H9 (cell line): ENCODE results near the gene MTG2. TPM values are rescaled to one million over a fixed set of nuclear protein-coding genes. Genes with fewer than 3 reads are reported as not detected.
A peak's percentile ranks its signal among the peaks of the same experiment; 100 is the strongest.

Source experiments
- DNase-seq: peaks from one replicate; pipeline ENCODE4 v3.0.0-alpha.2; 2017
- H2AFZ ChIP-seq: one replicate; pipeline ENCODE4 v1.6.1; 2013; ENCODE audit warnings: mild to moderate bottlenecking, low read length, control low read depth, moderate library complexity
- H2AK5ac ChIP-seq: 2 replicates; pipeline ENCODE4 v1.6.1; 2013; ENCODE audit warnings: low read length, control low read depth, mixed read lengths; ENCODE audit not compliant: insufficient read length
- H2BK120ac ChIP-seq: one replicate; pipeline ENCODE4 v1.6.1; 2013; ENCODE audit warnings: low read depth, mild to moderate bottlenecking, low read length, control low read depth, inconsistent platforms; ENCODE audit not compliant: poor library complexity, severe bottlenecking
- H2BK12ac ChIP-seq: 2 replicates; pipeline ENCODE4 v1.6.1; 2013; ENCODE audit warnings: low read length, control low read depth, mixed read lengths, low read depth; ENCODE audit not compliant: insufficient read length
- H2BK15ac ChIP-seq: 2 replicates; pipeline ENCODE4 v1.6.1; 2013; ENCODE audit warnings: low read depth, low read length, control low read depth
- H2BK20ac ChIP-seq: one replicate; pipeline ENCODE4 v1.6.1; 2013; ENCODE audit warnings: low read depth, mild to moderate bottlenecking, low read length, control low read depth, inconsistent platforms; ENCODE audit not compliant: poor library complexity, severe bottlenecking
- H2BK5ac ChIP-seq: 2 replicates; pipeline ENCODE4 v1.6.1; 2013; ENCODE audit warnings: low read length, control low read depth, mixed read lengths; ENCODE audit not compliant: insufficient read length
- H3K14ac ChIP-seq: 2 replicates; pipeline ENCODE4 v1.6.1; 2013; ENCODE audit warnings: low read length, control low read depth; ENCODE audit not compliant: insufficient read depth
- H3K18ac ChIP-seq: 2 replicates; pipeline ENCODE4 v1.6.1; 2013; ENCODE audit warnings: low read depth, mild to moderate bottlenecking, mixed read lengths, low read length, control low read depth; ENCODE audit not compliant: insufficient read length
- H3K23ac ChIP-seq: 2 replicates; pipeline ENCODE4 v1.6.1; 2013; ENCODE audit warnings: low read length, control low read depth, mixed read lengths, low read depth; ENCODE audit not compliant: insufficient read length
- H3K23me2 ChIP-seq: 2 replicates; pipeline ENCODE4 v1.6.1; 2013; ENCODE audit warnings: low read depth, mild to moderate bottlenecking, mixed read lengths, low read length, control low read depth; ENCODE audit not compliant: insufficient read length, poor library complexity, severe bottlenecking
- H3K27ac ChIP-seq: 2 replicates; pipeline ENCODE4 v1.5.1; 2013; ENCODE audit warnings: low read length, control low read depth, mixed read lengths, low read depth; ENCODE audit not compliant: insufficient read length
- H3K27me3 ChIP-seq: 2 replicates; pipeline ENCODE4 v1.6.1; 2013; ENCODE audit warnings: low read length, control low read depth, inconsistent platforms; ENCODE audit not compliant: insufficient read depth
- H3K4ac ChIP-seq: 2 replicates; pipeline ENCODE4 v1.6.1; 2013; ENCODE audit warnings: low read depth, mild to moderate bottlenecking, control low read depth, inconsistent platforms, low read length, moderate library complexity
- H3K4me1 ChIP-seq: 2 replicates; pipeline ENCODE4 v1.6.1; 2013; ENCODE audit warnings: low read length, control low read depth, inconsistent platforms; ENCODE audit not compliant: insufficient read depth
- H3K4me2 ChIP-seq: 2 replicates; pipeline ENCODE4 v1.6.1; 2013; ENCODE audit warnings: low read length, control low read depth, mixed read lengths; ENCODE audit not compliant: insufficient read length, insufficient read depth
- H3K56ac ChIP-seq: 2 replicates; pipeline ENCODE4 v1.6.1; 2013; ENCODE audit warnings: low read depth, mild to moderate bottlenecking, mixed read lengths, low read length, control low read depth; ENCODE audit not compliant: insufficient read length
- H3K79me1 ChIP-seq: 2 replicates; pipeline ENCODE4 v1.6.1; 2013; ENCODE audit warnings: low read depth, mild to moderate bottlenecking, moderate library complexity, low read length, control low read depth, inconsistent platforms; ENCODE audit not compliant: insufficient read depth, poor library complexity, severe bottlenecking
- H3K79me2 ChIP-seq: 2 replicates; pipeline ENCODE4 v1.6.1; 2013; ENCODE audit warnings: low read length, control low read depth, inconsistent platforms; ENCODE audit not compliant: insufficient read depth
- H3K9ac ChIP-seq: 2 replicates; pipeline ENCODE4 v1.6.1; 2013; ENCODE audit warnings: low read length, control low read depth, mixed read lengths; ENCODE audit not compliant: insufficient read length; ENCODE audit errors: extremely low read depth
- H3K9me3 ChIP-seq: one replicate; pipeline ENCODE4 v1.6.1; 2013; ENCODE audit warnings: low read depth, low read length, inconsistent platforms; ENCODE audit not compliant: control insufficient read depth
- H3T11ph ChIP-seq: one replicate; pipeline ENCODE4 v1.6.1; 2013; ENCODE audit warnings: mild to moderate bottlenecking, low read length, control low read depth, inconsistent platforms
- H4K20me1 ChIP-seq: one replicate; pipeline ENCODE4 v1.6.1; 2013; ENCODE audit not compliant: control insufficient read depth, insufficient read length, insufficient read depth
- H4K5ac ChIP-seq: 2 replicates; pipeline ENCODE4 v1.6.1; 2013; ENCODE audit warnings: low read depth, mild to moderate bottlenecking, mixed read lengths, low read length, control low read depth; ENCODE audit not compliant: insufficient read length
- H4K8ac ChIP-seq: replicated peaks from 2 replicates; pipeline ENCODE4 v1.6.1; 2013; ENCODE audit warnings: low read length, control low read depth, mixed read lengths, low read depth; ENCODE audit not compliant: insufficient read length
- H4K91ac ChIP-seq: 2 replicates; pipeline ENCODE4 v1.6.1; 2013; ENCODE audit warnings: low read depth, mild to moderate bottlenecking, moderate library complexity, mixed read lengths, low read length, control low read depth; ENCODE audit not compliant: insufficient read length
- H3K27ac Mint-ChIP-seq, 3 experiments: 2 replicates in 2 of 3; 3 replicates in 1 of 3; pipeline ENCODE4 v1.8.0; 2020 to 2021; ENCODE audit warnings: mixed read lengths in 3 of 3, mild to moderate bottlenecking in 1 of 3, moderate library complexity in 1 of 3
- H3K27me3 Mint-ChIP-seq: 2 replicates; pipeline ENCODE4 v1.8.0; 2021; ENCODE audit warnings: low read depth, mild to moderate bottlenecking, moderate library complexity, mixed read lengths
- H3K36me3 Mint-ChIP-seq, 3 experiments: 2 replicates in 2 of 3; 3 replicates in 1 of 3; pipeline ENCODE4 v1.8.0; 2020 to 2021; ENCODE audit warnings: low read depth in 3 of 3, mixed read lengths in 3 of 3; ENCODE audit not compliant: insufficient read depth in 1 of 3
- H3K4me1 Mint-ChIP-seq, 2 experiments: 2 replicates each; pipeline ENCODE4 v1.8.0; 2020; ENCODE audit warnings: mixed read lengths in 2 of 2
- H3K4me3 Mint-ChIP-seq, 2 experiments: 2 replicates in 1 of 2; 3 replicates in 1 of 2; pipeline ENCODE4 v1.8.0; 2020 to 2021; ENCODE audit warnings: mild to moderate bottlenecking in 2 of 2, mixed read lengths in 2 of 2, moderate library complexity in 1 of 2
- H3K9me3 Mint-ChIP-seq, 2 experiments: 2 replicates in 1 of 2; 3 replicates in 1 of 2; pipeline ENCODE4 v1.8.0; 2020; ENCODE audit warnings: mild to moderate bottlenecking in 2 of 2, mixed read lengths in 2 of 2, moderate library complexity in 1 of 2
- CTCF ChIP-seq: fragments of 200-600 bp; sonication (generic); conservative IDR thresholded peaks from 3 replicates; pipeline ENCODE4 v1.8.0; 2021; ENCODE audit warnings: antibody characterized with exemption, mild to moderate bottlenecking
- WGBS: extraction: QIAGEN DNeasy Blood & Tissue Kit; methylation state at CpG from one replicate; pipeline ENCODE4 v1.1.7; 2013; ENCODE audit warnings: missing lambda C conversion rate, low lambda C conversion rate, mixed read lengths; ENCODE audit not compliant: insufficient read length; ENCODE audit errors: extremely low coverage; 5-methylcytosine and 5-hydroxymethylcytosine counted together
- total RNA-seq: library from RNA; stranded (reverse); gene quantifications from 2 replicates; pipeline ENCODE4 v1.2.1, GENCODE V29; 2021

The MTG2 gene
- total RNA-seq, 1 experiment from 2014 or later = 25.1 TPM

GRCh38 chr20:62175711-62176110 lies 7.1 kb upstream of the MTG2 start:
- H3K4me1 Mint-ChIP-seq = no peaks in the 10 kb centered on the region

More at GRCh38 chr20:62175711-62176110, 7.1 kb upstream of the MTG2 start:
- Histone ChIP-seq H2AFZ (no peak overlapping the region), H3K79me2 (no peaks in the 10 kb centered on the region), H2AK5ac (no peak overlapping the region), H3K4ac (no peak overlapping the region), H3K4me2 (no peak overlapping the region), H2BK20ac (no peak overlapping the region), H2BK12ac (no peak overlapping the region), H4K20me1 (no peaks in the 10 kb centered on the region), H3K27me3 (no peaks in the 10 kb centered on the region), H3K14ac (no peak overlapping the region), H4K5ac (no peak overlapping the region), H2BK120ac (no peak overlapping the region), H2BK5ac (no peak overlapping the region), H3K27ac (no peak overlapping the region), H3K9ac (no peak overlapping the region), H3K9me3 (no peaks in the 10 kb centered on the region), H3K79me1 (no peaks in the 10 kb centered on the region), H3K56ac (no peak overlapping the region), H3T11ph (no peak overlapping the region), H2BK15ac (no peak overlapping the region), H4K8ac (no peak overlapping the region), H3K4me1 (no peaks in the 10 kb centered on the region), H3K18ac (no peak overlapping the region), H3K23me2 (no peaks in the 10 kb centered on the region), H3K23ac (no peak overlapping the region), H4K91ac (no peak overlapping the region)
- Mint-ChIP-seq H3K36me3 (peaks cover 9 to 40% (median 22%) of the 10 kb centered on the region in 3 experiments), H3K9me3 (no peaks in the 10 kb centered on the region), H3K27me3 (no peaks in the 10 kb centered on the region), H3K27ac (0 out of 7 replicates have a peak overlapping the region, but pooled peaks of 1 of the 3 experiments have one; percentile 79), H3K4me3 (no peak overlapping the region)
- WGBS = no CpG with 5 or more reads among the region's 10 CpGs
- no peak for DNase-seq
- no peak for TF ChIP-seq CTCF
